NCI-H2081 treated with DMSO at 0.1 percent for 48 hours (cell line): ENCODE data around the gene MNT.

ENCODE experiments used
- DNase-seq: peaks from one replicate; lab custom pipeline; 2025; lab: John Stamatoyannopoulos, UW

MNT gene

GRCh38 chr17:2395258-2396181 is 5.3 kb downstream of the MNT start:
- no peak for DNase-seq

GRCh38 chr17:2394775-2395201 is 6.1 kb downstream of the MNT start:
- no peak for DNase-seq

GRCh38 chr17:2393954-2394749 is 6.7 kb downstream of the MNT start:
- DNase-seq, result no peak

- DNase-seq, result no peak
These were observed 7.5 kb downstream of the MNT start for GRCh38 chr17:2393174-2393953.

- no peak for DNase-seq
These were observed 8.3 kb downstream of the MNT start for GRCh38 chr17:2392252-2393173.

- no peak for DNase-seq
These were observed 9.1 kb downstream of the MNT start for GRCh38 chr17:2391597-2392251.

- DNase-seq, result no peak
These were observed 10.5 kb downstream of the MNT start for GRCh38 chr17:2390199-2390836.

GRCh38 chr17:2388683-2389055 is 12.2 kb downstream of the MNT start:
- DNase-seq, result no peak

GRCh38 chr17:2388020-2388682 is 12.7 kb downstream of the MNT start:
- DNase-seq, result no peak

GRCh38 chr17:2387086-2388019 is 13.5 kb downstream of the MNT start:
- DNase-seq, result no peak

GRCh38 chr17:2386400-2387085 is 14.3 kb downstream of the MNT start:
- DNase-seq, result no peak

GRCh38 chr17:2385240-2386210 is 15.3 kb downstream of the MNT start:
- DNase-seq, result no peak

GRCh38 chr17:2384439-2385127 is 16.3 kb downstream of the MNT start:
- no peak for DNase-seq

GRCh38 chr17:2383628-2384167 is 17.2 kb downstream of the MNT start:
- DNase-seq, result no peak

- no peak for DNase-seq
These were observed 19.8 kb downstream of the MNT start for GRCh38 chr17:2380950-2381649.
